Upper lobe of right lung (tissue), 1 donor: ENCODE data around the gene DDX39A. TPM values are rescaled to one million over a fixed set of nuclear protein-coding genes. Genes with fewer than 3 reads are reported as not detected.
A peak's percentile ranks its signal among the peaks of the same experiment; 100 is the strongest.
"Not testable (repeated sequence)": the region's sequence is repeated elsewhere in the genome, so short reads cannot be mapped to it uniquely, and the experiment has no call there.

Source experiments
- ATAC-seq: fragments of 200-7000 bp; cut with Tn5 transposase; one replicate; pipeline ENCODE4 v1.9.1; 2020; ENCODE audit warnings: mild to moderate bottlenecking, moderate library complexity
- DNase-seq: peaks from one replicate; pipeline ENCODE4 v3.0.0-alpha.2; 2020
- H3K27ac ChIP-seq: fragments of 200-600 bp; one replicate; pipeline ENCODE4 v1.8.0; 2022
- H3K27me3 ChIP-seq: fragments of 200-600 bp; one replicate; pipeline ENCODE4 v1.8.0; 2022; ENCODE audit warnings: mild to moderate bottlenecking
- H3K36me3 ChIP-seq: fragments of 200-600 bp; one replicate; pipeline ENCODE4 v1.8.0; 2022
- H3K4me1 ChIP-seq: fragments of 200-600 bp; one replicate; pipeline ENCODE4 v1.8.0; 2022
- H3K4me3 ChIP-seq: fragments of 200-600 bp; one replicate; pipeline ENCODE4 v1.8.0; 2022; ENCODE audit warnings: mild to moderate bottlenecking
- H3K9me3 ChIP-seq: fragments of 200-600 bp; one replicate; pipeline ENCODE4 v1.8.0; 2022
- CTCF ChIP-seq: fragments of 200-600 bp; IDR thresholded peaks from one replicate; pipeline ENCODE4 v1.8.0; 2022; ENCODE audit warnings: antibody characterized with exemption
- intact Hi-C: fragments of 100-400 bp; cut with DNase I; formaldehyde crosslinking; loops from one replicate; pipeline ENCODE4 v1.11.0; 2022
- total RNA-seq: library from RNA; stranded (reverse); fragmentation: NEBNext Ultra II Directional; extraction: Animal tissue kit (Norgen Biotek cat#: 25700); gene quantifications from one replicate; pipeline ENCODE4 v1.2.1, GENCODE V29; 2021
- donor health status: DM: no; HTN: yes; CAD: no; lungs with severe emphysema.

The DDX39A gene
- total RNA-seq, 1 donor from 2014 or later = 63.0 TPM

- intact Hi-C loops = no loop called here
- no peak for TF ChIP-seq CTCF
- Histone ChIP-seq H3K27ac (no peak overlapping the region), H3K27me3 (no peaks in the 10 kb centered on the region), H3K4me3 (no peak overlapping the region), H3K9me3 (no peaks in the 10 kb centered on the region), H3K4me1 (no peaks in the 10 kb centered on the region), H3K36me3 (peaks cover 75% of the 10 kb centered on the region)
- ATAC-seq (peak; percentile 65), DNase-seq (no peak)
These were observed 40.6 kb upstream of the DDX39A start for GRCh38 chr19:14459703-14460102.

GRCh38 chr19:14452303-14452702 is 33.2 kb upstream of the DDX39A start:
- H3K9me3 ChIP-seq, H3K27me3 ChIP-seq, H3K4me3 ChIP-seq, intact Hi-C loops, DNase-seq, ATAC-seq, H3K4me1 ChIP-seq, H3K27ac ChIP-seq: not testable (repeated sequence)
- H3K36me3 ChIP-seq = peaks cover 78% of the 10 kb centered on the region

- intact Hi-C loops = no loop called here
- H3K27me3 ChIP-seq = no peaks in the 10 kb centered on the region
- ATAC-seq = no peak
- H3K27ac ChIP-seq = no peak overlapping the region
- peaks cover 92% of the 10 kb centered on the region for H3K36me3 ChIP-seq
- H3K9me3 ChIP-seq = no peaks in the 10 kb centered on the region
- no peak for TF ChIP-seq CTCF
- no peaks in the 10 kb centered on the region for H3K4me1 ChIP-seq
- no peak overlapping the region for H3K4me3 ChIP-seq
- no peak for DNase-seq
These were observed 31.7 kb upstream of the DDX39A start for GRCh38 chr19:14450876-14451275.

GRCh38 chr19:14450168-14450874 is 31.2 kb upstream of the DDX39A start:
- Histone ChIP-seq H3K4me1 (no peaks in the 10 kb centered on the region), H3K9me3 (no peaks in the 10 kb centered on the region), H3K36me3 (peaks cover 98% of the 10 kb centered on the region), H3K27me3 (no peaks in the 10 kb centered on the region), H3K4me3 (no peak overlapping the region), H3K27ac (no peak overlapping the region)
- TF ChIP-seq CTCF = no peak
- DNase-seq (peak; percentile 77), ATAC-seq (peak; percentile 80)
- intact Hi-C loops = no loop called here

- intact Hi-C loops = no loop called here
- ATAC-seq = no peak
- no peaks in the 10 kb centered on the region for H3K4me1 ChIP-seq
- no peak overlapping the region for H3K27ac ChIP-seq
- H3K27me3 ChIP-seq = no peaks in the 10 kb centered on the region
- DNase-seq = no peak
- peaks cover 98% of the 10 kb centered on the region for H3K36me3 ChIP-seq
- no peaks in the 10 kb centered on the region for H3K9me3 ChIP-seq
- TF ChIP-seq CTCF = no peak
- no peak overlapping the region for H3K4me3 ChIP-seq
These were observed 30.2 kb upstream of the DDX39A start for GRCh38 chr19:14449321-14449720.

- TF ChIP-seq CTCF = no peak
These were observed 27.3 kb upstream of the DDX39A start for GRCh38 chr19:14446336-14447036.

More at GRCh38 chr19:14446336-14447036, 27.3 kb upstream of the DDX39A start:
- Histone ChIP-seq H3K36me3 (peaks cover 100% of the 10 kb centered on the region), H3K4me3 (no peak overlapping the region), H3K27me3 (no peaks in the 10 kb centered on the region), H3K4me1 (peaks cover under 1% of the 10 kb centered on the region), H3K9me3 (no peaks in the 10 kb centered on the region), H3K27ac (no peak overlapping the region)
- intact Hi-C loops = no loop called here
- DNase-seq (no peak), ATAC-seq (no peak)
